Naive thymus-derived CD4-positive, alpha-beta T cell (primary cell): ENCODE data around the gene CTTNBP2. TPM values are rescaled to one million over a fixed set of nuclear protein-coding genes. Genes with fewer than 3 reads are reported as not detected.

Experiments
- ATAC-seq: fragments of 150-1000 bp; cut with Tn5 transposase; 2 replicates; pipeline ENCODE4 v1.10.0; 2021; ENCODE audit warnings: mild to moderate bottlenecking, moderate library complexity
- CTCF ChIA-PET: fragments of 350-600 bp; sonication (Branson Sonifier 250); formaldehyde crosslinking; loops from one replicate; lab custom pipeline; 2021; ENCODE audit warnings: antibody characterized with exemption; lab: Charles Lee
- POLR2A ChIA-PET: fragments of 350-600 bp; sonication (Branson Sonifier 250); formaldehyde crosslinking; loops from one replicate; lab custom pipeline; 2021; ENCODE audit warnings: antibody characterized with exemption, inconsistent platforms; lab: Charles Lee
- DNase-seq, 9 donors: peaks; one replicate each; pipeline versions ENCODE4 v3.0.0 to v3.0.0-alpha.2; 2020 to 2022; ENCODE audit warnings: mixed read lengths in 1 of 9
- H3K27ac ChIP-seq: one replicate; pipeline ENCODE4 v1.7.0; 2013; ENCODE audit warnings: mild to moderate bottlenecking, low read depth, low read length, moderate library complexity
- H3K27me3 ChIP-seq, 2 donors: one replicate each; pipeline ENCODE4 v1.7.0; 2013; ENCODE audit warnings: low read length in 2 of 2, mild to moderate bottlenecking in 2 of 2, moderate library complexity in 2 of 2; ENCODE audit not compliant: control insufficient read depth in 2 of 2, insufficient read depth in 2 of 2
- H3K36me3 ChIP-seq, 3 experiments: 1 replicate in 2 of 3; 2 replicates in 1 of 3; pipeline ENCODE4 v1.7.0; 2013; ENCODE audit warnings: low read length in 3 of 3, mild to moderate bottlenecking in 3 of 3, moderate library complexity in 1 of 3; ENCODE audit not compliant: insufficient read depth in 3 of 3, control insufficient read depth in 2 of 3
- H3K4me1 ChIP-seq, 2 donors: one replicate each; pipeline ENCODE4 v1.7.0; 2013; ENCODE audit warnings: low read length in 2 of 2, mild to moderate bottlenecking in 2 of 2, moderate library complexity in 1 of 2; ENCODE audit not compliant: control insufficient read depth in 2 of 2, insufficient read depth in 2 of 2
- H3K4me3 ChIP-seq: 2 replicates; pipeline ENCODE4 v1.7.0; 2013; ENCODE audit warnings: mild to moderate bottlenecking, low read length
- H3K9me3 ChIP-seq, 3 experiments: 1 replicate in 2 of 3; 2 replicates in 1 of 3; pipeline ENCODE4 v1.7.0; 2013; ENCODE audit warnings: low read length in 3 of 3; ENCODE audit not compliant: control insufficient read depth in 2 of 3
- H3K27ac Mint-ChIP-seq, 9 donors: one replicate each; pipeline ENCODE4 v1.8.0; 2020 to 2022; ENCODE audit warnings: mixed read lengths in 9 of 9, mild to moderate bottlenecking in 8 of 9, moderate library complexity in 5 of 9, inconsistent platforms in 2 of 9
- H3K27me3 Mint-ChIP-seq, 5 donors: one replicate each; pipeline ENCODE4 v1.8.0; 2021 to 2022; ENCODE audit warnings: mixed read lengths in 5 of 5, mild to moderate bottlenecking in 1 of 5
- H3K36me3 Mint-ChIP-seq, 5 donors: one replicate each; pipeline ENCODE4 v1.8.0; 2020 to 2022; ENCODE audit warnings: mixed read lengths in 5 of 5, mild to moderate bottlenecking in 3 of 5, inconsistent platforms in 1 of 5
- H3K4me1 Mint-ChIP-seq, 7 donors: one replicate each; pipeline ENCODE4 v1.8.0; 2020 to 2022; ENCODE audit warnings: mixed read lengths in 7 of 7, mild to moderate bottlenecking in 3 of 7, inconsistent platforms in 1 of 7
- H3K4me3 Mint-ChIP-seq, 10 donors: one replicate each; pipeline ENCODE4 v1.8.0; 2020 to 2022; ENCODE audit warnings: mild to moderate bottlenecking in 10 of 10, mixed read lengths in 10 of 10, moderate library complexity in 6 of 10, inconsistent platforms in 2 of 10
- H3K9me3 Mint-ChIP-seq, 11 donors: one replicate each; pipeline ENCODE4 v1.8.0; 2020 to 2022; ENCODE audit warnings: mixed read lengths in 11 of 11, mild to moderate bottlenecking in 4 of 11, inconsistent platforms in 1 of 11, moderate library complexity in 1 of 11
- intact Hi-C, 2 donors: fragments of 100-400 bp; cut with micrococcal nuclease; formaldehyde crosslinking; loops; one replicate each; pipeline ENCODE4 v1.15.1; 2023
- polyA plus RNA-seq, 2 donors: library from polyadenylated mRNA; unstranded; fragments of 300-500 nt; fragmentation: Illumina TruSeq; gene quantifications; one replicate each; pipeline ENCODE4 v1.2.3, GENCODE V29; 2021
- total RNA-seq, 6 experiments: library from RNA in 5 of 6; stranded (reverse) in 5 of 6; gene quantifications; 1 replicate in 5 of 6; 2 replicates in 1 of 6; pipeline ENCODE4 v1.2.3 and lab custom pipeline; 2021 to 2026

The CTTNBP2 gene
- total and polyA plus RNA-seq, 7 experiments from 2014 or later = 0.16 to 0.30 (median 0.27) TPM; not detected in 4

- Mint-ChIP-seq H3K4me3 (no peak overlapping the region), H3K27ac (no peak overlapping the region), H3K36me3 (no peaks in the 10 kb centered on the region), H3K4me1 (no peaks in the 10 kb centered on the region), H3K27me3 (peaks cover 0 to 8% (median 0%) of the 10 kb centered on the region in 5 donors), H3K9me3 (peaks cover 0 to 4% (median 0%) of the 10 kb centered on the region in 11 donors)
- no peaks in the 10 kb centered on the region for H3K9me3 ChIP-seq
- DNase-seq (no peak), ATAC-seq (no peak)
- no peak overlapping the region for H3K27ac ChIP-seq
- intact Hi-C loops = no loop called here
- no peaks in the 10 kb centered on the region for H3K4me1 ChIP-seq
- ChIA-PET POLR2A (no interaction called here), CTCF (no interaction called here)
- H3K27me3 ChIP-seq = no peaks in the 10 kb centered on the region
- H3K4me3 ChIP-seq = no peak overlapping the region
- H3K36me3 ChIP-seq = no peaks in the 10 kb centered on the region
Observed at GRCh38 chr7:117806011-117806410, 67.2 kb downstream of the CTTNBP2 start.

- POLR2A ChIA-PET = no interaction called here
- H3K27me3 ChIP-seq = no peaks in the 10 kb centered on the region
- no peak for DNase-seq
- Mint-ChIP-seq H3K36me3 (no peaks in the 10 kb centered on the region), H3K9me3 (peaks cover 0 to 6% (median 0%) of the 10 kb centered on the region in 11 donors), H3K4me1 (no peaks in the 10 kb centered on the region), H3K27me3 (peaks cover 0 to 8% (median 0%) of the 10 kb centered on the region in 5 donors), H3K4me3 (no peak overlapping the region), H3K27ac (no peak overlapping the region)
- no peak overlapping the region for H3K4me3 ChIP-seq
- intact Hi-C loops = no loop called here
- no peaks in the 10 kb centered on the region for H3K36me3 ChIP-seq
- CTCF ChIA-PET = no interaction called here
- no peaks in the 10 kb centered on the region for H3K4me1 ChIP-seq
- no peak for ATAC-seq
- no peaks in the 10 kb centered on the region for H3K9me3 ChIP-seq
- no peak overlapping the region for H3K27ac ChIP-seq
Observed at GRCh38 chr7:117805241-117805640, 68.0 kb downstream of the CTTNBP2 start.

DNA sequence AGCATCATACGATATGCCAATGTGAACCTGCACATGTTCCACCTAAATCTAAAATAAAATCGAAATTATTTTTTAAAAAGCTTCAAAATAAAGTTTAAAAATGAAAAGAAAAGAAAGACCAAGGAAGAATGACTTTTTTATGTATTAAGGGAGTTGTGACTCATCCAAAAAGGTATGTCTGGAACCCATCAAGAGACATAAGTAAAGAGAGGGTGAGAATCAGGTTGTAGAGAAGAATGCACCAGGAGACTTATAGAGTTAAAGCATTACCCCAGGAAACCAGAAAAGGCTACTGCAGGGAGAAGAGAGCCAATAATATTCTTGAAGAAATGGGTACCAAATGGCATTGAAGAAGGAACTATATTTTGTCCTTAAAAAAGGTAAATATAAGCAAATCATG lies 69.8 kb downstream of the CTTNBP2 start:
- Histone ChIP-seq H3K9me3 (no peaks in the 10 kb centered on the region), H3K27ac (no peak overlapping the region), H3K4me1 (no peaks in the 10 kb centered on the region), H3K4me3 (no peak overlapping the region), H3K27me3 (no peaks in the 10 kb centered on the region), H3K36me3 (no peaks in the 10 kb centered on the region)
- POLR2A ChIA-PET = no interaction called here
- CTCF ChIA-PET = no interaction called here
- no peak overlapping the region for H3K4me3 Mint-ChIP-seq
- no peak for ATAC-seq
- H3K27ac Mint-ChIP-seq = no peak overlapping the region
- H3K27me3 Mint-ChIP-seq = peaks cover 0 to 8% (median 0%) of the 10 kb centered on the region in 5 donors
- H3K4me1 Mint-ChIP-seq = no peaks in the 10 kb centered on the region
- H3K9me3 Mint-ChIP-seq = peaks cover 0 to 6% (median 0%) of the 10 kb centered on the region in 11 donors
- intact Hi-C loops = no loop called here
- no peak for DNase-seq
- no peaks in the 10 kb centered on the region for H3K36me3 Mint-ChIP-seq

DNA sequence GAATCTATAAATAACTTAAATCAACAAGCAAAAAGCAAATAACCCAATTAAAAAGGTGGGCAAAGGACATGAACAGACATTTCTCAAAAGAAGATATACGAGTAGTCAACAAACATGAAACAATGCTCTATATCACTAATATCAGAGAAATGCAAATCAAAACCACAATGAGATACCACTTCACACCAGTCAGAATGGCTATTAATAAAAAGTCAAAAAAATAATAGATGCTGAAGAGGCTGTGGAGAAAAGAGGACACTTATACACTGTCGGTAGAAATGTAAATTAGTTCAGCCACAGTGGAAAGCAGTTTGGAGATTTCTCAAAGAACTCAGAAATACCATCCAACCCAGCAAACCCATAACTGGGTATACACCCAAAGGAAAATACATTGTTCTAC lies 70.6 kb downstream of the CTTNBP2 start:
- Mint-ChIP-seq H3K4me1 (no peaks in the 10 kb centered on the region), H3K27ac (no peak overlapping the region), H3K27me3 (peaks cover 0 to 8% (median 0%) of the 10 kb centered on the region in 5 donors), H3K36me3 (no peaks in the 10 kb centered on the region), H3K4me3 (no peak overlapping the region), H3K9me3 (peaks cover 0 to 6% (median 0%) of the 10 kb centered on the region in 11 donors)
- Histone ChIP-seq H3K4me1 (no peaks in the 10 kb centered on the region), H3K27ac (no peak overlapping the region), H3K4me3 (no peak overlapping the region), H3K27me3 (no peaks in the 10 kb centered on the region), H3K36me3 (no peaks in the 10 kb centered on the region), H3K9me3 (no peaks in the 10 kb centered on the region)
- ChIA-PET POLR2A (no interaction called here), CTCF (no interaction called here)
- intact Hi-C loops = no loop called here
- ATAC-seq (no peak), DNase-seq (no peak)

DNA sequence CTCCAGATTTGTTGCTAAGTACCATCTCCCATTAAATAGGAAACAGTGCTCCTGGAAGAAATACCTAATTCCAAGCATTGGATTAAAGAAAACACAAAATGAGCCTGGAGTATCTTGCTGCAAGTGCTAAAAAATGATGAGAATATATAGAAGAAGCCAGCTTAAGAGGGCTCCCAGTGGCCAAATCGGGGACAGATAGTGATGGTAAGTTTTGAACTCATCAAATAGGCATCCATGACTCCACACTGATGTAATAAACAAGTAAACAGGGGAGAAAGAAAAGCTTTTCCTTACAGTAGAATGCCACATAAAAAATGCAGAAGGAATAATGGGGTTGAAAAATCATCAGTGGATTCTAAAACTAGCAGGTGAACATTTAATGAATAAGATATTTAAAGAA lies 72.4 kb downstream of the CTTNBP2 start:
- H3K4me1 ChIP-seq = no peaks in the 10 kb centered on the region
- no peak overlapping the region for H3K27ac ChIP-seq
- ChIA-PET POLR2A (no interaction called here), CTCF (no interaction called here)
- DNase-seq = no peak
- no peaks in the 10 kb centered on the region for H3K36me3 ChIP-seq
- intact Hi-C loops = no loop called here
- H3K9me3 Mint-ChIP-seq = peaks cover 0 to 6% (median 0%) of the 10 kb centered on the region in 11 donors
- H3K27me3 Mint-ChIP-seq = peaks cover 0 to 11% (median 0%) of the 10 kb centered on the region in 5 donors
- no peak overlapping the region for H3K27ac Mint-ChIP-seq
- H3K36me3 Mint-ChIP-seq = no peaks in the 10 kb centered on the region
- H3K9me3 ChIP-seq = no peaks in the 10 kb centered on the region
- H3K27me3 ChIP-seq = no peaks in the 10 kb centered on the region
- H3K4me1 Mint-ChIP-seq = no peaks in the 10 kb centered on the region
- ATAC-seq = no peak
- H3K4me3 Mint-ChIP-seq = no peak overlapping the region
- no peak overlapping the region for H3K4me3 ChIP-seq

DNA sequence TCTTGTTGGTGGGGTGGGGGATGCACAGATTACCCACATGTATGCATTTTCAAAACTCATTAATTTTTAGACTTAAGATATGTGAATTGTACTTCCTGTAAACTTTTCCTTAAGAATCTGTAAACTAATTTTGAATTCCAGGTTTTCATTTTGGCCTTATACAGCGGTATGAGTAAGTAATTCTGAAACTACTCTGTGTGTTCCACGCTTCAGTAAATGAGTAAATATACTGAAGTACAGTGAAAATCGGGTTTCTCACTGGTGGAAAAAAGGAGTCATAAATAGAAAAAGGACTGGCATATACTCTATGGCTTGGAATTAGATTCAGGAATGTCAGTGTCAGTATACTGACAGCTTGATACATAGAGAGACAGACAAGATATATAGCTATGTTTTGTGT lies 72.8 kb downstream of the CTTNBP2 start:
- no peaks in the 10 kb centered on the region for H3K36me3 Mint-ChIP-seq
- intact Hi-C loops = no loop called here
- H3K4me3 ChIP-seq = no peak overlapping the region
- no peak overlapping the region for H3K27ac Mint-ChIP-seq
- H3K27ac ChIP-seq = no peak overlapping the region
- DNase-seq = no peak
- no peaks in the 10 kb centered on the region for H3K9me3 ChIP-seq
- peaks cover 0 to 6% (median 0%) of the 10 kb centered on the region in 11 donors for H3K9me3 Mint-ChIP-seq
- no peak for ATAC-seq
- H3K4me1 Mint-ChIP-seq = no peaks in the 10 kb centered on the region
- H3K4me3 Mint-ChIP-seq = no peak overlapping the region
- no peaks in the 10 kb centered on the region for H3K36me3 ChIP-seq
- no peaks in the 10 kb centered on the region for H3K4me1 ChIP-seq
- CTCF ChIA-PET = no interaction called here
- H3K27me3 Mint-ChIP-seq = peaks cover 0 to 11% (median 0%) of the 10 kb centered on the region in 5 donors
- H3K27me3 ChIP-seq = no peaks in the 10 kb centered on the region
- POLR2A ChIA-PET = no interaction called here

DNA sequence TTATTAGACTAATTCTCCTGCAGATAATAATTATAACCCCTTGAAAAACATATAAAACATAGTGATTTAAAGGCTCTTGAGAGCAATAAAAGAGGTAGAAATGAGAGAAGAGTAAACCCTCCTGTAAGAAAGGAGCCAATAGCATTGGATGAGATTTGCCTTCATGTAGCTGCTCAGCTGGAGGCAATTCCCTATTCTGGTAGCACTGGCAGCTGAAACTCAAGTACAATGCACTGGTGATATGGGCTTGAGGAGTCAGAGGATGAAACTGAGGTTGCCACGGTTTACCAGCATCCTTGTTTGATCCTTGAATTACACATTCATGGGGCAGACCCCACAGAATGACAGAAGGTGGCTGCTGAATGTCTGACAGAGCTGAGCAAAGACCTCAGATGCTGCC lies 76.4 kb downstream of the CTTNBP2 start:
- H3K9me3 Mint-ChIP-seq = peaks cover 0 to 6% (median 0%) of the 10 kb centered on the region in 11 donors
- intact Hi-C loops = no loop called here
- Histone ChIP-seq H3K27me3 (no peaks in the 10 kb centered on the region), H3K4me3 (no peak overlapping the region), H3K36me3 (no peaks in the 10 kb centered on the region), H3K9me3 (no peaks in the 10 kb centered on the region), H3K4me1 (no peaks in the 10 kb centered on the region), H3K27ac (no peak overlapping the region)
- H3K36me3 Mint-ChIP-seq = no peaks in the 10 kb centered on the region
- H3K4me1 Mint-ChIP-seq = peaks cover 0 to 6% (median 0%) of the 10 kb centered on the region in 7 donors
- H3K27ac Mint-ChIP-seq = no peak overlapping the region
- DNase-seq = no peak
- no peak overlapping the region for H3K4me3 Mint-ChIP-seq
- CTCF ChIA-PET = no interaction called here
- peaks cover 0 to 17% (median 11%) of the 10 kb centered on the region in 5 donors for H3K27me3 Mint-ChIP-seq
- POLR2A ChIA-PET = no interaction called here
- no peak for ATAC-seq
